IMR-90 (cell line): Measurements from ENCODE around the gene MICAL2. TPM values are rescaled to one million over a fixed set of nuclear protein-coding genes. Genes with fewer than 3 reads are reported as not detected.
A peak's percentile ranks its signal among the peaks of the same experiment; 100 is the strongest.

Experiments
- ATAC-seq: fragments of 200-7000 bp; cut with Tn5 transposase; 2 replicates; pipeline ENCODE4 v1.9.1; 2020; ENCODE audit warnings: low read depth, mild to moderate bottlenecking, moderate library complexity
- BruUV-seq: library from RNA; stranded (reverse); fragments of 400-500 nt; replicated peaks from 2 replicates; lab custom pipeline; 2021; lab: Mats Ljungman, UMichigan
- CTCF ChIA-PET: fragments of 300-600 bp; formaldehyde crosslinking; extraction: SDS; loops from one replicate; lab custom pipeline; 2021; ENCODE audit warnings: antibody characterized with exemption; lab: Yijun Ruan, JAX
- POLR2A ChIA-PET: fragments of 300-600 bp; sonication (Branson Sonifier 250); formaldehyde crosslinking; loops from one replicate; lab custom pipeline; 2022; ENCODE audit warnings: antibody characterized with exemption; ENCODE audit not compliant: unreplicated experiment; lab: Charles Lee
- DNase-seq: peaks from one replicate; pipeline ENCODE4 v3.0.0; 2013
- H2AFZ ChIP-seq: replicated peaks from 2 replicates; pipeline ENCODE3; 2013; ENCODE audit warnings: low read length, mild to moderate bottlenecking; ENCODE audit not compliant: poor library complexity
- H2AK5ac ChIP-seq: 2 replicates; pipeline ENCODE4 v1.6.1; 2013; ENCODE audit warnings: low read depth, low read length, inconsistent platforms
- H2AK9ac ChIP-seq: replicated peaks from 2 replicates; pipeline ENCODE3; 2013; ENCODE audit warnings: mild to moderate bottlenecking, low read depth, low read length, moderate library complexity; ENCODE audit not compliant: poor library complexity
- H2BK120ac ChIP-seq: 2 replicates; pipeline ENCODE4 v1.6.1; 2013; ENCODE audit warnings: low read depth, low read length, inconsistent platforms
- H2BK15ac ChIP-seq: 3 replicates; pipeline ENCODE4 v1.6.1; 2013; ENCODE audit warnings: low read depth, low read length, inconsistent platforms
- H2BK20ac ChIP-seq: 2 replicates; pipeline ENCODE4 v1.6.1; 2013; ENCODE audit warnings: low read depth, mild to moderate bottlenecking, inconsistent platforms, low read length, moderate library complexity
- H2BK5ac ChIP-seq: 2 replicates; pipeline ENCODE4 v1.6.1; 2013; ENCODE audit warnings: mild to moderate bottlenecking, low read depth, low read length, inconsistent platforms; ENCODE audit not compliant: poor library complexity, severe bottlenecking
- H3K14ac ChIP-seq: replicated peaks from 2 replicates; pipeline ENCODE4 v1.6.1; 2013; ENCODE audit warnings: low read depth, low read length, inconsistent platforms
- H3K18ac ChIP-seq: 2 replicates; pipeline ENCODE4 v1.6.1; 2013; ENCODE audit warnings: low read depth, low read length, control low read depth
- H3K23ac ChIP-seq: 2 replicates; pipeline ENCODE4 v1.6.1; 2013; ENCODE audit warnings: low read depth, low read length, inconsistent platforms
- H3K27ac ChIP-seq: 2 replicates; pipeline ENCODE4 v1.5.1; 2013; ENCODE audit warnings: mild to moderate bottlenecking, control low read depth, low read length; ENCODE audit not compliant: insufficient read depth
- H3K27me3 ChIP-seq: 2 replicates; pipeline ENCODE4 v1.6.1; 2013; ENCODE audit warnings: low read length; ENCODE audit not compliant: control insufficient read depth, insufficient read depth
- H3K36me3 ChIP-seq: 2 replicates; pipeline ENCODE4 v1.6.1; 2013; ENCODE audit warnings: low read length, mixed read lengths; ENCODE audit not compliant: control insufficient read depth, insufficient read depth
- H3K4ac ChIP-seq: 2 replicates; pipeline ENCODE4 v1.6.1; 2013; ENCODE audit warnings: low read depth, low read length, inconsistent platforms
- H3K4me1 ChIP-seq: 2 replicates; pipeline ENCODE4 v1.6.1; 2013; ENCODE audit warnings: low read length, mixed read lengths; ENCODE audit not compliant: control insufficient read depth, insufficient read depth
- H3K4me2 ChIP-seq: 2 replicates; pipeline ENCODE4 v1.6.1; 2013; ENCODE audit warnings: low read depth, mild to moderate bottlenecking, control low read depth, low read length, moderate library complexity
- H3K4me3 ChIP-seq: 2 replicates; pipeline ENCODE4 v1.5.1; 2013; ENCODE audit warnings: low read depth, mild to moderate bottlenecking, control low read depth, low read length, moderate library complexity; ENCODE audit not compliant: insufficient read depth
- H3K56ac ChIP-seq: 2 replicates; pipeline ENCODE4 v1.6.1; 2013; ENCODE audit warnings: low read length, inconsistent platforms; ENCODE audit not compliant: insufficient read depth; ENCODE audit errors: extremely low read depth
- H3K79me1 ChIP-seq, 2 experiments: 2 replicates each; pipeline ENCODE4 v1.6.1; 2013; ENCODE audit warnings: low read length in 2 of 2, inconsistent platforms in 1 of 2, low read depth in 1 of 2
- H3K9ac ChIP-seq: 2 replicates; pipeline ENCODE4 v1.6.1; 2013; ENCODE audit warnings: low read depth, low read length, control low read depth
- H3K9me1 ChIP-seq: 2 replicates; pipeline ENCODE4 v1.6.1; 2013; ENCODE audit warnings: low read length, inconsistent platforms; ENCODE audit not compliant: insufficient read depth
- H3K9me3 ChIP-seq: 2 replicates; pipeline ENCODE4 v1.6.1; 2013; ENCODE audit warnings: low read length; ENCODE audit not compliant: control insufficient read depth, insufficient read depth
- H4K20me1 ChIP-seq: 2 replicates; pipeline ENCODE4 v1.6.1; 2013; ENCODE audit warnings: low read length, inconsistent platforms; ENCODE audit not compliant: insufficient read depth
- H4K5ac ChIP-seq: 2 replicates; pipeline ENCODE4 v1.6.1; 2013; ENCODE audit warnings: mild to moderate bottlenecking, low read depth, low read length, control low read depth
- H4K8ac ChIP-seq, 2 experiments: 2 replicates each; pipeline ENCODE4 v1.6.1; 2013; ENCODE audit warnings: low read depth in 2 of 2, low read length in 2 of 2, control low read depth in 1 of 2, inconsistent platforms in 1 of 2
- H4K91ac ChIP-seq: 2 replicates; pipeline ENCODE4 v1.6.1; 2013; ENCODE audit warnings: low read depth, low read length, inconsistent platforms; ENCODE audit not compliant: insufficient read depth
- FOS ChIP-seq: fragments of 150-350 bp; IDR thresholded peaks from 2 replicates; pipeline ENCODE4 v1.6.1; 2016; ENCODE audit warnings: low read depth, low read length
- POLR2A ChIP-seq: IDR thresholded peaks from 2 replicates; pipeline ENCODE4 v1.6.1; 2012; ENCODE audit warnings: mild to moderate bottlenecking, low read depth, low read length
- WGBS, 2 experiments: methylation state at CpG; one replicate each; pipeline versions ENCODE4 v1.1.5 to v1.1.7; 2013; ENCODE audit warnings: missing lambda C conversion rate in 2 of 2; ENCODE audit not compliant: insufficient read length in 1 of 2; ENCODE audit errors: extremely low coverage in 2 of 2; 5-methylcytosine and 5-hydroxymethylcytosine counted together
- dilution Hi-C: fragments of 300-500 bp; cut with HindIII; formaldehyde crosslinking; loops from one replicate; pipeline ENCODE4 v1.14.3; 2018; ENCODE audit warnings: low sequenced_read_pairs; ENCODE audit not compliant: unreplicated experiment
- in situ Hi-C: fragments of 300-500 bp; cut with MboI; formaldehyde crosslinking; loops from 3 replicates; pipeline ENCODE4 v1.14.3; 2019; ENCODE audit warnings: low sequenced_read_pairs, inconsistent platforms, mixed read lengths
- intact Hi-C: fragments of 100-400 bp; cut with micrococcal nuclease; formaldehyde crosslinking; loops from 2 replicates; pipeline ENCODE4 v1.10.0; 2022
- polyA plus RNA-seq, 3 experiments: library from polyadenylated mRNA; depleted of rRNA; stranded (reverse); fragments of >200 nt; gene quantifications; 2 replicates each; pipeline ENCODE4 v1.2.3, GENCODE V29; 2012; ENCODE audit warnings: low replicate concordance in 1 of 3
- total RNA-seq: library from RNA; depleted of rRNA; stranded (reverse); fragments of >200 nt; gene quantifications from 2 replicates; pipeline ENCODE4 v1.2.3, GENCODE V29; 2012

Gene MICAL2
- total and polyA plus RNA-seq, 2 of the 4 experiments (the other 2 are of a cell fraction) = 170 to 336 TPM

- Histone ChIP-seq H4K20me1 (peaks cover 73% of the 10 kb centered on the region), H3K14ac (peak overlapping the region; percentile 43), H3K56ac (peak overlapping the region; percentile 62; the same call in 1 of the 2 replicates), H3K9me1 (peaks cover 60% of the 10 kb centered on the region), H3K23ac (peak overlapping the region; percentile 63; the same call in 1 of the 2 replicates), H3K4me3 (no peak overlapping the region), H2BK15ac (peak overlapping the region; percentile 36; the same call in 1 of the 3 replicates), H2AFZ (no peak overlapping the region), H2BK5ac (peak overlapping the region; percentile 39), H3K4ac (peak overlapping the region; percentile 74), H2BK20ac (peak overlapping the region; percentile 63; the same call in 1 of the 2 replicates), H3K4me2 (no peak overlapping the region), H4K91ac (peak overlapping the region; percentile 64), H3K27ac (peak overlapping the region; percentile 4), H2AK9ac (peak overlapping the region; percentile 82), H2AK5ac (peak overlapping the region; percentile 24; the same call in 1 of the 2 replicates), H4K5ac (peak overlapping the region; percentile 1; the same call in 1 of the 2 replicates), H3K9me3 (no peaks in the 10 kb centered on the region), H3K27me3 (no peaks in the 10 kb centered on the region), H3K9ac (peak overlapping the region; percentile 14; the same call in 1 of the 2 replicates), H3K36me3 (peaks cover 3% of the 10 kb centered on the region; the same call in 1 of the 2 replicates), H4K8ac (peak overlapping the region in 1 of 2 experiments; percentile 56; a peak in 1 of 4 replicates), H3K4me1 (peaks cover 49% of the 10 kb centered on the region), H2BK120ac (peak overlapping the region; percentile 76), H3K79me1 (peaks cover 26 to 92% of the 10 kb centered on the region in 2 experiments), H3K18ac (peak overlapping the region; percentile 31; the same call in 1 of the 2 replicates)
- intact Hi-C loops = no loop called here
- dilution Hi-C loops = no loop called here
- BruUV-seq = no TSS peak
- TF ChIP-seq FOS (peak; percentile 35; the same call in 1 of the 2 replicates), POLR2A (no peak; the same call in 1 of the 2 replicates)
- no CpG with 5 or more reads among the region's 4 CpGs for WGBS, 2 experiments
- peak; percentile 65 for DNase-seq
- ChIA-PET CTCF (no interaction called here), POLR2A (interaction anchor here (0.8 kb wide), 1 partner anchor 10 kb away, joined by 3 read pairs; no protein-coding TSS in a partner anchor)
- in situ Hi-C loops = no loop called here
- no peak; the same call in 1 of the 2 replicates for ATAC-seq
Observed at GRCh38 chr11:12125609-12126149, 15.3 kb downstream of the MICAL2 start.
